H1 (cell line): ENCODE data around the gene TAMALIN. TPM values are rescaled to one million over a fixed set of nuclear protein-coding genes. Genes with fewer than 3 reads are reported as not detected.
A peak's percentile ranks its signal among the peaks of the same experiment; 100 is the strongest.

Source experiments
- CTCF ChIA-PET: fragments of 300-600 bp; sonication (Branson Sonifier 250); formaldehyde crosslinking; loops from one replicate; lab custom pipeline; 2021; ENCODE audit not compliant: partially characterized antibody; lab: Charles Lee
- POLR2A ChIA-PET: fragments of 300-600 bp; sonication (Branson Sonifier 250); formaldehyde crosslinking; loops from one replicate; lab custom pipeline; 2021; ENCODE audit warnings: inconsistent platforms; ENCODE audit not compliant: partially characterized antibody; lab: Charles Lee
- DNase-seq, 2 experiments: peaks; one replicate each; pipeline versions ENCODE4 v3.0.0 to v3.0.0-alpha.2; 2010 to 2022; ENCODE audit warnings: low spot score in 2 of 2, low read depth in 1 of 2, mixed read lengths in 1 of 2
- FAIRE-seq: peaks from 2 replicates; lab custom pipeline; 2011; peaks lifted over from hg19 to GRCh38; lab: Jason Lieb, UNC
- H2AFZ ChIP-seq: 2 replicates; pipeline ENCODE4 v1.8.1; 2012; ENCODE audit warnings: low read length, inconsistent platforms
- H2AK5ac ChIP-seq: 2 replicates; pipeline ENCODE4 v1.6.1; 2013; ENCODE audit warnings: low read depth, low read length
- H2BK120ac ChIP-seq: replicated peaks from 2 replicates; pipeline ENCODE3; 2013; ENCODE audit warnings: low read depth, low read length, inconsistent platforms
- H2BK12ac ChIP-seq: 2 replicates; pipeline ENCODE4 v1.6.1; 2013; ENCODE audit warnings: low read depth, low read length
- H2BK15ac ChIP-seq: 2 replicates; pipeline ENCODE4 v1.6.1; 2013; ENCODE audit warnings: low read length
- H2BK20ac ChIP-seq: 2 replicates; pipeline ENCODE4 v1.6.1; 2013; ENCODE audit warnings: low read length
- H2BK5ac ChIP-seq: 2 replicates; pipeline ENCODE4 v1.6.1; 2013; ENCODE audit warnings: low read depth, low read length
- H3K14ac ChIP-seq: 2 replicates; pipeline ENCODE4 v1.6.1; 2013; ENCODE audit warnings: inconsistent platforms; ENCODE audit not compliant: insufficient read length
- H3K18ac ChIP-seq: 2 replicates; pipeline ENCODE4 v1.6.1; 2013; ENCODE audit warnings: low read length; ENCODE audit errors: extremely low read depth
- H3K23ac ChIP-seq: 2 replicates; pipeline ENCODE4 v1.6.1; 2013; ENCODE audit warnings: inconsistent platforms; ENCODE audit not compliant: insufficient read length
- H3K23me2 ChIP-seq: 2 replicates; pipeline ENCODE4 v1.6.1; 2013; ENCODE audit warnings: low read depth, low read length
- H3K27ac ChIP-seq: 2 replicates; pipeline ENCODE4 v1.6.1; 2011; ENCODE audit warnings: low read depth, low read length, inconsistent platforms
- H3K27me3 ChIP-seq, 4 experiments: replicated peaks in 1 of 4; 1 replicate in 1 of 4; 2 replicates in 3 of 4; pipeline versions ENCODE4 v1.6.1 to v1.8.1; 2011 to 2013; ENCODE audit warnings: low read length in 3 of 4, mild to moderate bottlenecking in 3 of 4, inconsistent platforms in 2 of 4, mixed read lengths in 2 of 4, moderate library complexity in 1 of 4; ENCODE audit not compliant: control insufficient read depth in 3 of 4, insufficient read depth in 3 of 4; ENCODE audit errors: extremely low read depth in 1 of 4
- H3K36me3 ChIP-seq, 4 experiments: 2 replicates each; pipeline versions ENCODE4 v1.6.1 to v1.8.1; 2011 to 2013; ENCODE audit warnings: mild to moderate bottlenecking in 4 of 4, low read length in 3 of 4, moderate library complexity in 2 of 4, control low read depth in 1 of 4, inconsistent platforms in 1 of 4; ENCODE audit not compliant: insufficient read depth in 4 of 4, control insufficient read depth in 2 of 4
- H3K4ac ChIP-seq: replicated peaks from 2 replicates; pipeline ENCODE3; 2013; ENCODE audit warnings: low read length, low read depth, mixed read lengths, inconsistent platforms; ENCODE audit not compliant: insufficient read length
- H3K4me1 ChIP-seq, 4 experiments: replicated peaks in 1 of 4; 1 replicate in 1 of 4; 2 replicates in 3 of 4; pipeline versions ENCODE4 v1.6.1 to v1.8.1; 2011 to 2013; ENCODE audit warnings: low read length in 3 of 4, inconsistent platforms in 2 of 4, mixed read lengths in 1 of 4; ENCODE audit not compliant: insufficient read depth in 4 of 4, control insufficient read depth in 3 of 4
- H3K4me2 ChIP-seq, 2 experiments: 2 replicates each; pipeline versions ENCODE4 v1.6.1 to v1.8.1; 2011 to 2013; ENCODE audit warnings: low read depth in 2 of 2, low read length in 2 of 2, control low read depth in 1 of 2, inconsistent platforms in 1 of 2, mild to moderate bottlenecking in 1 of 2; ENCODE audit not compliant: insufficient read depth in 1 of 2
- H3K4me3 ChIP-seq, 4 experiments: fragments of 200-600, 300-600 bp in 1 of 4; sonication (generic), shearing (Covaris generic), sonication (Bioruptor Twin) in 1 of 4; 2 replicates each; pipeline versions ENCODE4 v1.5.1 to v1.8.1; 2011 to 2016; ENCODE audit warnings: low read length in 4 of 4, low read depth in 3 of 4, control low read depth in 2 of 4, inconsistent platforms in 2 of 4, mild to moderate bottlenecking in 2 of 4, mixed read lengths in 1 of 4, moderate library complexity in 1 of 4; ENCODE audit not compliant: insufficient read depth in 2 of 4; ENCODE audit errors: extremely low read depth in 1 of 4
- H3K56ac ChIP-seq: replicated peaks from 2 replicates; pipeline ENCODE3; 2013; ENCODE audit warnings: low read depth, mild to moderate bottlenecking, mixed read lengths, low read length, inconsistent platforms; ENCODE audit not compliant: insufficient read length
- H3K79me1 ChIP-seq: 2 replicates; pipeline ENCODE4 v1.6.1; 2013; ENCODE audit warnings: low read depth, low read length, control low read depth
- H3K79me2 ChIP-seq, 2 experiments: 2 replicates each; pipeline versions ENCODE4 v1.6.1 to v1.8.1; 2012 to 2013; ENCODE audit warnings: low read length in 2 of 2, mild to moderate bottlenecking in 2 of 2, inconsistent platforms in 1 of 2; ENCODE audit not compliant: insufficient read depth in 2 of 2, control insufficient read depth in 1 of 2
- H3K9ac ChIP-seq, 4 experiments: replicated peaks in 1 of 4; 1 replicate in 1 of 4; 2 replicates in 3 of 4; pipeline versions ENCODE4 v1.6.1 to v1.8.1; 2011 to 2013; ENCODE audit warnings: low read depth in 3 of 4, low read length in 3 of 4, control low read depth in 2 of 4, mild to moderate bottlenecking in 2 of 4, moderate library complexity in 2 of 4, inconsistent platforms in 1 of 4; ENCODE audit errors: extremely low read depth in 1 of 4
- H3K9me3 ChIP-seq, 2 experiments: 2 replicates each; pipeline versions ENCODE4 v1.6.1 to v1.8.1; 2012 to 2013; ENCODE audit warnings: mild to moderate bottlenecking in 2 of 2, moderate library complexity in 2 of 2, control low read depth in 1 of 2, inconsistent platforms in 1 of 2, low read depth in 1 of 2, low read length in 1 of 2, mixed read lengths in 1 of 2; ENCODE audit not compliant: insufficient read depth in 2 of 2
- H4K20me1 ChIP-seq, 2 experiments: replicated peaks in 1 of 2; 2 replicates each; pipeline versions ENCODE3 to v1.8.1; 2011 to 2013; ENCODE audit warnings: inconsistent platforms in 2 of 2, low read length in 2 of 2, mild to moderate bottlenecking in 1 of 2; ENCODE audit not compliant: insufficient read depth in 2 of 2, control insufficient read depth in 1 of 2
- H4K5ac ChIP-seq: 2 replicates; pipeline ENCODE4 v1.6.1; 2013; ENCODE audit warnings: low read length, low read depth, mixed read lengths, inconsistent platforms; ENCODE audit not compliant: insufficient read length
- H4K8ac ChIP-seq: 2 replicates; pipeline ENCODE4 v1.8.0; 2013; ENCODE audit warnings: mild to moderate bottlenecking, moderate library complexity, low read length, inconsistent platforms; ENCODE audit not compliant: insufficient read depth; ENCODE audit errors: extremely low read depth
- H4K91ac ChIP-seq: replicated peaks from 2 replicates; pipeline ENCODE3; 2013; ENCODE audit warnings: low read length, mixed read lengths, inconsistent platforms; ENCODE audit not compliant: insufficient read length
- E2F6 ChIP-seq: IDR thresholded peaks from 2 replicates; pipeline ENCODE4 v1.6.1; 2012; ENCODE audit warnings: inconsistent platforms
- YY1 ChIP-seq: IDR thresholded peaks from 2 replicates; pipeline ENCODE4 v1.6.1; 2011; ENCODE audit warnings: low read depth, mild to moderate bottlenecking, low read length
- WGBS, 2 experiments: shearing (Covaris generic) in 1 of 2; methylation state at CpG; one replicate each; pipeline versions ENCODE4 v1.1.6 to v1.1.7; 2013 to 2015; ENCODE audit warnings: low lambda C conversion rate in 2 of 2, mixed read lengths in 2 of 2, inconsistent platforms in 1 of 2, low coverage in 1 of 2, missing lambda C conversion rate in 1 of 2; ENCODE audit not compliant: insufficient replicate concordance in 2 of 2, insufficient coverage in 1 of 2, insufficient read length in 1 of 2; ENCODE audit errors: extremely low coverage in 1 of 2, missing lambda C conversion rate in 1 of 2; 5-methylcytosine and 5-hydroxymethylcytosine counted together
- polyA plus RNA-seq, 7 experiments: library from polyadenylated mRNA; depleted of rRNA in 3 of 7; stranded (reverse) in 5 of 7; unstranded in 2 of 7; fragments of >200 nt in 5 of 7; fragments of 200-250 nt in 2 of 7; gene quantifications; 1 replicate in 5 of 7; 2 replicates in 1 of 7; 4 replicates in 1 of 7; pipeline versions ENCODE4 v1.2.1 to v1.2.3, GENCODE V29; 2011 to 2013; ENCODE audit warnings: missing spikeins in 2 of 7, mixed read lengths in 2 of 7
- total RNA-seq: library from RNA; stranded (reverse); fragmentation: NEBNext Ultra II Directional; extraction: Animal tissue kit (Norgen Biotek cat#: 25700); gene quantifications from 2 replicates; pipeline ENCODE4 v1.2.1, GENCODE V29; 2021

The TAMALIN gene
- total and polyA plus RNA-seq, 2 of the 8 experiments (the other 6 are each of a cell fraction or from before 2014, with no cell fraction given): 2.6 to 4.9 TPM

GRCh38 chr12:52015532-52016041 lies 8.8 kb downstream of the TAMALIN start:
- peak overlapping the region; percentile 38 to 74 for H3K4me2 ChIP-seq
- DNase-seq (no peak), FAIRE-seq (no peak)

More at GRCh38 chr12:52015532-52016041, 8.8 kb downstream of the TAMALIN start:
- H2BK5ac ChIP-seq: no peak overlapping the region
- WGBS, 2 experiments: 87% methylated on average over 9 of the region's 10 CpGs; no CpG with 5 or more reads in 1 of the 2 experiments
- no peak for TF ChIP-seq E2F6
- no peak for TF ChIP-seq YY1
- peak overlapping the region in 1 of 4 experiments; percentile 49; a peak in 1 of 8 replicates for H3K4me3 ChIP-seq
- H3K9me3 ChIP-seq: no peaks in the 10 kb centered on the region
- H2BK20ac ChIP-seq: no peak overlapping the region
- H3K27me3 ChIP-seq: peaks cover 1 to 46% (median 24%) of the 10 kb centered on the region in 4 experiments
- peaks cover 5 to 27% (median 16%) of the 10 kb centered on the region in 4 experiments for H3K4me1 ChIP-seq
- H4K5ac ChIP-seq: no peak overlapping the region
- H3K27ac ChIP-seq: no peak overlapping the region
- H2AFZ ChIP-seq: no peak overlapping the region
- H2BK12ac ChIP-seq: no peak overlapping the region
- H3K56ac ChIP-seq: no peak overlapping the region
- ChIA-PET CTCF (interaction anchor here (1.2 to 38.2 kb wide), 6 partner anchors 9 to 51 kb away, joined by 3 to 1249 read pairs (median 514); partner anchors contain the start of genes ATG101, NR4A1, SMIM41 and TAMALIN), POLR2A (interaction anchor here (1.1 to 4.3 kb wide), 2 partner anchors 10 kb away, joined by 3 to 31 read pairs; partner anchors contain the start of gene TAMALIN)
- H3K18ac ChIP-seq: no peak overlapping the region
- H3K79me2 ChIP-seq: no peaks in the 10 kb centered on the region
- H4K20me1 ChIP-seq: peaks cover 0 to 3% of the 10 kb centered on the region in 2 experiments
- H2AK5ac ChIP-seq: 0 out of 2 replicates have a peak overlapping the region, but pooled peaks have one; percentile 39
- H2BK120ac ChIP-seq: no peak overlapping the region
- no peak overlapping the region for H3K9ac ChIP-seq
- H3K23me2 ChIP-seq: no peaks in the 10 kb centered on the region; the same call in 1 of the 2 replicates
- peak overlapping the region; percentile 31; the same call in 1 of the 2 replicates for H2BK15ac ChIP-seq
- H3K14ac ChIP-seq: no peak overlapping the region
- H4K91ac ChIP-seq: no peak overlapping the region
- no peak overlapping the region for H3K4ac ChIP-seq
- no peak overlapping the region for H4K8ac ChIP-seq
- H3K79me1 ChIP-seq: no peaks in the 10 kb centered on the region
- H3K36me3 ChIP-seq: no peaks in the 10 kb centered on the region; a peak in 1 of 8 replicates
- no peak overlapping the region for H3K23ac ChIP-seq
